Measurements from ENCODE around the gene ZNF570. TPM values are rescaled to one million over a fixed set of nuclear protein-coding genes. Genes with fewer than 3 reads are reported as not detected.

The ZNF570 gene
- total and polyA plus RNA-seq, 9 donors, result 4.2 to 9.0 (median 7.0) TPM

GRCh38 chr19:37537391-37537947 is 68.3 kb downstream of the ZNF570 start:
- H3K27me3 ChIP-seq, result no peaks in the 10 kb centered on the region
- intact Hi-C loops (cut with DNase I), result no loop called here
- peaks cover 13 to 50% of the 10 kb centered on the region in 2 donors for H3K9me3 ChIP-seq
- no peak for TF ChIP-seq POLR2A (IDR thresholded peaks at IDR 0.05)
- TF ChIP-seq CTCF (IDR thresholded peaks at IDR 0.05), result no peak
- no peak for TF ChIP-seq EP300 (IDR thresholded peaks at IDR 0.05)
- H3K36me3 ChIP-seq, result peaks cover 5% of the 10 kb centered on the region
- no peak overlapping the region for H3K4me3 ChIP-seq
- H3K27ac ChIP-seq, result no peak overlapping the region
- WGBS, 3 donors, result 91 to 98% (median 97%) methylated on average over 7 of the region's 7 CpGs
- no peaks in the 10 kb centered on the region for H3K4me1 ChIP-seq (ENCODE audit: insufficient read depth)
- no peak for DNase-seq

Other genes with a start within 250 kb of the ZNF570 start
- 10 to 100 TPM in 1 of 7 donors, 1 to 10 TPM in 6; 6.1 to 11.5 (median 7.6) TPM for gene ZNF527, start 98.3 kb upstream of the ZNF570 start, total RNA-seq
- 1 to 10 TPM; 4.8 to 6.1 TPM for gene ZNF527, start 98.3 kb upstream of the ZNF570 start, polyA plus RNA-seq
- 10 to 100 TPM in 1 of 7 donors, 1 to 10 TPM in 6; 7.1 to 11.0 (median 9.0) TPM for gene ZNF569, start 1.9 kb upstream of the ZNF570 start, total RNA-seq
- 1 to 10 TPM; 3.9 to 5.7 TPM for gene ZNF569, start 1.9 kb upstream of the ZNF570 start, polyA plus RNA-seq
- 10 to 100 TPM in 4 of 7 donors, 1 to 10 TPM in 3; 7.9 to 18.2 (median 11.6) TPM for gene ZNF793, start 37.6 kb downstream of the ZNF570 start, total RNA-seq
- 1 to 10 TPM; 5.0 to 9.0 TPM for gene ZNF793, start 37.6 kb downstream of the ZNF570 start, polyA plus RNA-seq
- 10 to 100 TPM in 3 of 7 donors, 1 to 10 TPM in 4; 5.8 to 16.8 (median 9.4) TPM for gene ZNF571, start 125.4 kb downstream of the ZNF570 start, total RNA-seq
- gene ZNF571, start 125.4 kb downstream of the ZNF570 start, polyA plus RNA-seq, result 1 to 10 TPM; 4.5 to 6.8 TPM
- gene ZNF540, start 125.5 kb downstream of the ZNF570 start, total RNA-seq, result 10 to 100 TPM in 2 of 7 donors, 1 to 10 TPM in 5; 1.6 to 17.1 (median 8.8) TPM
- 1 to 10 TPM; 5.8 to 8.4 TPM for gene ZNF540, start 125.5 kb downstream of the ZNF570 start, polyA plus RNA-seq
- gene ZFP30, start 186.1 kb downstream of the ZNF570 start, total RNA-seq, result 10 to 100 TPM; 14.0 to 23.0 (median 17.5) TPM
- gene ZFP30, start 186.1 kb downstream of the ZNF570 start, polyA plus RNA-seq, result 1 to 10 TPM; 5.9 to 7.0 TPM